Fibroblast of mammary gland (primary cell): ENCODE results near the gene GNB1.
"Not testable (repeated sequence)": the region's sequence is repeated elsewhere in the genome, so short reads cannot be mapped to it uniquely, and the experiment has no call there.

Experiments
- DNase-seq: peaks from one replicate; pipeline ENCODE4 v3.0.0-alpha.2; 2010; ENCODE audit warnings: low read depth
- H3K4me3 ChIP-seq: 2 replicates; pipeline ENCODE4 v1.5.1; 2011; ENCODE audit warnings: low read depth, mild to moderate bottlenecking, low read length, moderate library complexity; ENCODE audit not compliant: control insufficient read depth
- TF ChIP-seq, protein P1 (sequence below): conservative IDR thresholded peaks from 2 replicates; pipeline ENCODE4 v1.5.1; 2011; ENCODE audit warnings: low read depth, low read length, inconsistent platforms; ENCODE audit not compliant: control insufficient read depth, insufficient read depth

The GNB1 gene

DNA sequence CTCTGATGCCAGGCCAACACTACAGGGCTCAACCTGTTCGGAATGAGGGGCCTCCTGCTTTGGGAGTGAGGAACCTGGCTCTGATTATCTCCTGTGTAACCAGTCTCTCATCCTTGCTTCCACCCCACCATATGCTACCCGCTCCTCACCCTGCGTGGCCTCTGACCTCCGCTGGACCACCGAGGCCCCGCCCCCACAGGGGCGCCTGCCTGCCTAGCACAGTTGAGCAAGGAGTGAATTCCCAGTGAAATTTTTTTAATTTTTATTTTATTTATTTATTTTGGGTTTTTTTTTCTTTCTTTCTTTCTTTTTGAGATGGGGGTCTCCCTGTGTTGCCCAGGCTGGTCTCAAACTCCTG is 1.9 kb upstream of the GNB1 start:
- TF ChIP-seq, protein P1, sequence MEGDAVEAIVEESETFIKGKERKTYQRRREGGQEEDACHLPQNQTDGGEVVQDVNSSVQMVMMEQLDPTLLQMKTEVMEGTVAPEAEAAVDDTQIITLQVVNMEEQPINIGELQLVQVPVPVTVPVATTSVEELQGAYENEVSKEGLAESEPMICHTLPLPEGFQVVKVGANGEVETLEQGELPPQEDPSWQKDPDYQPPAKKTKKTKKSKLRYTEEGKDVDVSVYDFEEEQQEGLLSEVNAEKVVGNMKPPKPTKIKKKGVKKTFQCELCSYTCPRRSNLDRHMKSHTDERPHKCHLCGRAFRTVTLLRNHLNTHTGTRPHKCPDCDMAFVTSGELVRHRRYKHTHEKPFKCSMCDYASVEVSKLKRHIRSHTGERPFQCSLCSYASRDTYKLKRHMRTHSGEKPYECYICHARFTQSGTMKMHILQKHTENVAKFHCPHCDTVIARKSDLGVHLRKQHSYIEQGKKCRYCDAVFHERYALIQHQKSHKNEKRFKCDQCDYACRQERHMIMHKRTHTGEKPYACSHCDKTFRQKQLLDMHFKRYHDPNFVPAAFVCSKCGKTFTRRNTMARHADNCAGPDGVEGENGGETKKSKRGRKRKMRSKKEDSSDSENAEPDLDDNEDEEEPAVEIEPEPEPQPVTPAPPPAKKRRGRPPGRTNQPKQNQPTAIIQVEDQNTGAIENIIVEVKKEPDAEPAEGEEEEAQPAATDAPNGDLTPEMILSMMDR, result no peak
- no peak overlapping the region for H3K4me3 ChIP-seq
- no peak for DNase-seq

DNA sequence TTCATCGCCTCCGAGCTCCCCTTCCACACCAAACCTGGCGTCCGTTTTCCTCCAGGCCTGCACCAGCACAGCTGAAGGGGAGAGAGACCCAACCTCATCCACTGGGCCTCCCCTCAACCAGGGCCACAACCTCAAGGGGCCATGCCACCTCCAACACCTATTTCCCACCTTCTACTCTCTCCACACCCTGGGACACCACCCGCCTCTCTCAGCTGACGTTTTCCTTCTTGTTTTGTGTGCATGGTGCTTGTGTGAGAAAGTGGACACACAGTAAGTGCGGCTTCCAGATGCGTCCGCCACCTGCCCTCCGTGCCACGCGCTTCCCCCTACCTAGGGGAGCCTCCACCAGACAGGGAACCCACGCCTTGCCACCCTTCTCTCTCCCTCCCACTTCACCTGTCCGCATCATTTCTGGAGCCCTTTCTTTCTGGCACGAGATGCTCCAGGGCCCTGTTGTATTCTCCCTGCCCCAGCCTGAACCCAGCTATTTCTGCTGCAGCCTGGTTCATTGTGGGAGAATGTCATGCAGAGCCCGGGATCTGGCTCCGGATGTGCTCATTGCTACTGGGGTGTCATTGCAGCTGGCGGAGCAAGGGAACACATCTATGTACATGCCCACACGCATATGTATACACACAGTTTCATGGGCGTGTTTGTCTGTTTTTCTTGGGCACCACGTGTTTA is 1.3 kb upstream of the GNB1 start:
- no peak for DNase-seq
- TF ChIP-seq, protein P1, result no peak
- H3K4me3 ChIP-seq, result peak overlapping the region; percentile 55

DNA sequence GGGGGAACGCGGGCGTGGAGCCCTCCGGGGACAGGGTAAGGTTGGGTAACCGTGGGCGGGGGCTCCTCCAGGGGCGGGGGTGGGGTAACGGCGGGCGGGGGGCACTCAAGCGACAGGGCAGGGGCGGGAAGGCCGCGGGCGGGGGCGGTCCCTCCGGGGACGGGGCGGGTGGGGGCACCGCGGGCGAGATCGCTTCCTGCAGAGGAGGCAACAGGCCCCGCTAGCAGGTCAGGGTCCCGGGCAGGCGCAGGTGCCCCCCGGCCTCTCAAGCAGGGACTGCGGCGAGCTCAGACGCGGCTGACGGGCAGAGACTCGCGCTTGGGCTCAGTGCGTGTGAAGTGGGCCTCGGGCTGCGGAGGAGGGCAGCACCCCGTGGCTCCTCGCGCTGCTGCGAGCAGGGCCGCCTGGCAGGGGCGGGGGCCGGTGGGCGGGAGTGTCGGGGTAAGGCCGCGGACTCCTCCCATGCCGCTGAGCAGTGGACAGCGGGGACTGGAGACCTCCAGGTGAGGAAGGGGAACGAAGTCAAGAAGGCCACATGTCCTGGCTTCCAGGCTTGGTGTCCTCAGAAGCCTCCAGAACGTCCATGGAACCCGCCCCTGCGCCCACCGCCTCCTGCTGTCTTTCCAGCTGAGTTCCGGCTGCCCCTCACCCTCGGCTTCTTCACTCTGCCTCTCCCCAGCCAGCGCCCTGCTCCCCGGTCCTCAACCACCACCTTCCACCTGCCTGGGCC is 627 bp upstream of the GNB1 start:
- TF ChIP-seq, protein P1, result no peak

DNA sequence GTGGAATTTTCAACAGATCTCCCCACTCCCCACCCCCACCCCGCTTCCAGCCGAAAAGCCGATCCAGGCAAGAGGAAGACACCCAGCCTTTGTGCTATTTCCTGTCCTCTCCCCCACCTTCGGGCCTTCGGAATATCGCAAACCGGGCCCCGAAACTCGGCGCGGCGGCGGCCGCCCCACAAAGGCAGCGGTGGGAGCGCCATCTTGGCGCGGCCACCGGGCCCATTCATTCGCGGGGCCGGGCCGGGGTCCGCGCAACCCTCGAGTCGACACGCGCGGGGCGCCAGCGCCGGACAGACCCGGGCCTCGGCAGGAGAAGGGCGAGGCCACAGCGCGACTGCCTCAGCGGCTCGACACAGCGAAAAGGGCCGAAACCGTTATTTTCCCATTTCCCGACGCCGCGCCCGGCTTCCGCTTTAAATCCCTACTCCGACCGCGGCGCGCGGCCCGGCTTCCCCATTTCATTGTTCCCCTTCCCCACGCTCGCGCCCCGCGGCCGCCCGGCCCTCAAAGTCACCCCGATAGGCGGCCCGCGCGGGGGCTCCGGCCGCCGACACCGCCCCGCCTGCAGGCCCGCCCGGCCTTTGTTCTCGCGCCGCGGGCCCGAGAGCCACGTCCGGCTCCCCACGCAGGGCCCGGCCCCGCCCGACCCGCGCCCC is 911 bp downstream of the GNB1 start:
- DNase-seq, result peak; percentile 34
- TF ChIP-seq, protein P1, result no peak

More for the DNA sequence above, 627 bp upstream of the GNB1 start:
- peak; percentile 32 for DNase-seq
- H3K4me3 ChIP-seq, result peak overlapping the region; percentile 55

DNA sequence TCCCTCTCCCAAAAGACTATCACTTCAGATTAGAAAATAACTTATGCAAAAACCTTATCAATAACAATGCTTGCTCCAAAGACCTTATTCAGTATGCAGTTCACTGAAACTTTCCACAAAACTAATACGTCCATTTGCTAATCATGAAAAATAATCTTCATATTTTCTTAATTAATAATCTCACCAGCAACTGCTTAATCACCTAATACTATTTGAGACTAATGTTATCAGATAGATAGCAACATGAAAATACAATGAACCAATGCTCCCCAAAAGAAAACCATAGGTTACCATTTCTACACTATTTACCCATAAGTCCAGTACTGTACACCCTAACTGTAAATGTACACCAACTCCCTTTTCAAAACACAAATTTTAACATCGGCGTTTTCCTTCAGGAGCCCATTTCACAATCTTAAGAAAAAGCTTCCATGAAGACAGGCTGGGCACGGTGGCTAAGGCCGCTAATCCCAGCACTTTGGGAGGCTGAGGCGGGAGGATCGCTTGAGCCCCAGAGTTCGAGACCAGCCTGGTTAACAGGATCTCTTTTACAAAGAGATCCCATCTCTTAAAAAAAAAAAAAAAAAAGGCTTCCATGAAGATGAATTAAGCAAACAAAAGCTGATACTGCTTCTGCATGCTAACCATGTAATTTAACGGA is 1.7 kb downstream of the GNB1 start:
- TF ChIP-seq, protein P1, result no peak
- no peak for DNase-seq
- peak overlapping the region; percentile 77 for H3K4me3 ChIP-seq

More for the DNA sequence above, 911 bp downstream of the GNB1 start:
- H3K4me3 ChIP-seq, result peak overlapping the region; percentile 77

DNA sequence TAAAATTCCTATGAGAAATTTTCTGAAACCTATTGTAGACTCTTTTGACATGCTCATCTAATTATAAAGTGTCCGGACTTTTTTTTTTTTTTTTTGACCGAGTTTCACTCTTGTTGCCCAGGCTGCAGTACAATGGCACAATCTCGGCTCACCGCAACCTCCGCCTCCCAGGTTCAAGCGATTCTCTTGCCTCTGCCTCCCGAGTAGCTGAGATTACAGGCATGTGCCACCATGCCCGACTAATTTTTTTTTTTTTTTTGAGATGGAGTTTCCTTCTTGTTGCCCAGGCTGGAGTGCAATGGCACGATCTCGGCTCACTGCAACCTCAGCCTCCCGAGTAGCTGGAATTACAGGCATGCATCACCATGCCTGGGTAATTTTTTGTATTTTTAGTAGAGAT is 7.0 kb downstream of the GNB1 start:
- not testable (repeated sequence) for H3K4me3 ChIP-seq, DNase-seq
